Memory B cell (primary cell): ENCODE results near the gene ADH7.
"Not testable (repeated sequence)": the region's sequence is repeated elsewhere in the genome, so short reads cannot be mapped to it uniquely, and the experiment has no call there.

Experiments
- ATAC-seq: fragments of 150-1000 bp; cut with Tn5 transposase; 2 replicates; pipeline ENCODE4 v1.10.0; 2021; ENCODE audit warnings: low read depth, mild to moderate bottlenecking, moderate library complexity
- DNase-seq, 2 donors: peaks; one replicate each; pipeline ENCODE4 v3.0.0; 2022; ENCODE audit warnings: low spot score in 2 of 2
- H3K27ac Mint-ChIP-seq: one replicate; pipeline ENCODE4 v1.8.0; 2022; ENCODE audit warnings: mild to moderate bottlenecking, moderate library complexity, mixed read lengths
- H3K27me3 Mint-ChIP-seq: one replicate; pipeline ENCODE4 v1.8.0; 2022; ENCODE audit warnings: mixed read lengths
- H3K36me3 Mint-ChIP-seq: one replicate; pipeline ENCODE4 v1.8.0; 2022; ENCODE audit warnings: mild to moderate bottlenecking, mixed read lengths
- H3K4me1 Mint-ChIP-seq: one replicate; pipeline ENCODE4 v1.8.0; 2022; ENCODE audit warnings: mixed read lengths
- H3K4me3 Mint-ChIP-seq: one replicate; pipeline ENCODE4 v1.8.0; 2022; ENCODE audit warnings: mild to moderate bottlenecking, moderate library complexity, mixed read lengths
- H3K9me3 Mint-ChIP-seq: one replicate; pipeline ENCODE4 v1.8.0; 2022; ENCODE audit warnings: mixed read lengths

The ADH7 gene

GRCh38 chr4:99447513-99447912, 12.4 kb upstream of the ADH7 start:
- ATAC-seq (no peak), DNase-seq (no peak)
- Mint-ChIP-seq H3K27ac (no peak overlapping the region), H3K4me1 (peaks cover 2% of the 10 kb centered on the region), H3K27me3 (no peaks in the 10 kb centered on the region), H3K9me3 (peaks cover 12% of the 10 kb centered on the region), H3K4me3 (no peak overlapping the region), H3K36me3 (no peaks in the 10 kb centered on the region)

GRCh38 chr4:99447079-99447478, 11.9 kb upstream of the ADH7 start:
- Mint-ChIP-seq H3K36me3 (no peaks in the 10 kb centered on the region), H3K27ac (no peak overlapping the region), H3K4me3 (no peak overlapping the region), H3K9me3 (peaks cover 11% of the 10 kb centered on the region), H3K4me1 (peaks cover 2% of the 10 kb centered on the region), H3K27me3 (peaks cover 1% of the 10 kb centered on the region)
- ATAC-seq = no peak
- no peak for DNase-seq

DNA sequence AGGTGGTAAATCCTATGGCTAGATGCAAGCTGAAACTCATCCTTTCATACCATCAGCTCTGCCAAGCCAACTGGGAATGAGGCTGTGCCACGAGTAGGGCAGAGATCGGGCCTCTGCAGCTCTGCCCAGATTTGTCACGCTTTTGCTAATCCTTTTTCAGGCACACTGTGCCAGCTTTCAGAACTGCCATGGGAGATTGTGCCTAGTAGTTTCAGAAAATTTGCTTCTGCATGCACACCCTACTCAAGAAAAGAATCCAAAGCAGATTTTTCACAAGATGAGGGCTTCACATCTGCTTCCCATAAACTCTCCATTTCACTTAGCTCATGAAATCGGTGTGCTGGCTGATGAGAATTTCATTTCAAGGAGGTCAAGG, 3.3 kb upstream of the ADH7 start:
- DNase-seq (no peak), ATAC-seq (no peak)
- no peaks in the 10 kb centered on the region for H3K4me1 Mint-ChIP-seq
- H3K27ac Mint-ChIP-seq = no peak overlapping the region
- no peaks in the 10 kb centered on the region for H3K36me3 Mint-ChIP-seq
- H3K27me3 Mint-ChIP-seq = peaks cover 9% of the 10 kb centered on the region
- no peak overlapping the region for H3K4me3 Mint-ChIP-seq
- no peaks in the 10 kb centered on the region for H3K9me3 Mint-ChIP-seq

- DNase-seq (no peak), ATAC-seq (no peak)
- Mint-ChIP-seq H3K4me1 (no peaks in the 10 kb centered on the region), H3K36me3 (no peaks in the 10 kb centered on the region), H3K9me3 (no peaks in the 10 kb centered on the region), H3K27me3 (peaks cover 9% of the 10 kb centered on the region), H3K27ac (no peak overlapping the region), H3K4me3 (no peak overlapping the region)
Measured at GRCh38 chr4:99437723-99438404, 2.7 kb upstream of the ADH7 start.

DNA sequence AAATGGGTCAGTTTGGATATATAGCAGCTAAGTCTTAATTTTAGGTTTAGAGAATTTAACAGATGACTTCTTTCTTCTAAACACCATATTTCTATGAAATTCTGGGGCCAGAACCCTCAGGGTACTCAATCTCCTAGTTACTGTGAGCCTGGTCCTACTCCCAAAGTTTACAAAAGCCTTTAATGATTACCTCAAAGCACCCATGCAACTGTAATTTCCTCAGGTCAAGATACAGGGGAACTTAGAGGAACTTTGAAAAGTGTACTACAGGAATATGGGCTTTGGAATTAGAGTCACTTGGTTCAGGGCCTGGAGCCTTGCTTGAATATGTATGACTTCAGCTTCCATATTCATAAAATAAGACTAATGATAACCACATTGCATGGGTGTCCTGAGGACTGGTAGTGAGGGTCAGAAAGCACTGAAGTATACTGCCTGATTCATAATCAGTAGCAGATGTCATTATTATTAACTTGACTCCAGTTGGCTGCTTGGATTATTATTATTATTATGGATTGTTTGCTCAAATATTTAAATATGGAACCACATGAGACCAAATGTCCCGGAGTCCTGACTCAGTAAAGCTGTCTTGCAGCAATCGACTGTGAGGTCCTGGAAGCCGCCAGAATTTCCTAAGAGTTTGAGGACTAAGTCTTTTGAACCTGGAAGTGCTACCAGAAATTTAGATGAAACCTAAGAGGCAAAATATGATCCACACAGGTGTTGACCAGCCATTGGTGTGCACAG, 2.0 kb upstream of the ADH7 start:
- Mint-ChIP-seq H3K4me1 (no peaks in the 10 kb centered on the region), H3K36me3 (no peaks in the 10 kb centered on the region), H3K4me3 (no peak overlapping the region), H3K9me3 (no peaks in the 10 kb centered on the region), H3K27me3 (peaks cover 7% of the 10 kb centered on the region), H3K27ac (no peak overlapping the region)
- ATAC-seq (no peak), DNase-seq (no peak)

- H3K27me3 Mint-ChIP-seq = peaks cover 9% of the 10 kb centered on the region
- H3K9me3 Mint-ChIP-seq = no peaks in the 10 kb centered on the region
- ATAC-seq = no peak
- no peaks in the 10 kb centered on the region for H3K4me1 Mint-ChIP-seq
- DNase-seq = no peak
- H3K36me3 Mint-ChIP-seq = no peaks in the 10 kb centered on the region
- no peak overlapping the region for H3K4me3 Mint-ChIP-seq
- H3K27ac Mint-ChIP-seq = no peak overlapping the region
Measured at GRCh38 chr4:99436462-99436861, 1.3 kb upstream of the ADH7 start.

- no peaks in the 10 kb centered on the region for H3K36me3 Mint-ChIP-seq
- H3K27ac Mint-ChIP-seq = no peak overlapping the region
- peaks cover 6% of the 10 kb centered on the region for H3K27me3 Mint-ChIP-seq
- no peak overlapping the region for H3K4me3 Mint-ChIP-seq
- no peak for DNase-seq
- no peaks in the 10 kb centered on the region for H3K9me3 Mint-ChIP-seq
- no peaks in the 10 kb centered on the region for H3K4me1 Mint-ChIP-seq
- no peak for ATAC-seq
Measured at GRCh38 chr4:99430106-99430505, 5.0 kb downstream of the ADH7 start.

GRCh38 chr4:99417125-99417524, 18.0 kb downstream of the ADH7 start:
- Mint-ChIP-seq H3K27me3 (peaks cover 2% of the 10 kb centered on the region), H3K4me1 (no peaks in the 10 kb centered on the region), H3K27ac (no peak overlapping the region), H3K36me3 (no peaks in the 10 kb centered on the region), H3K9me3 (peaks cover 4% of the 10 kb centered on the region), H3K4me3 (no peak overlapping the region)
- ATAC-seq (no peak), DNase-seq (no peak)

DNA sequence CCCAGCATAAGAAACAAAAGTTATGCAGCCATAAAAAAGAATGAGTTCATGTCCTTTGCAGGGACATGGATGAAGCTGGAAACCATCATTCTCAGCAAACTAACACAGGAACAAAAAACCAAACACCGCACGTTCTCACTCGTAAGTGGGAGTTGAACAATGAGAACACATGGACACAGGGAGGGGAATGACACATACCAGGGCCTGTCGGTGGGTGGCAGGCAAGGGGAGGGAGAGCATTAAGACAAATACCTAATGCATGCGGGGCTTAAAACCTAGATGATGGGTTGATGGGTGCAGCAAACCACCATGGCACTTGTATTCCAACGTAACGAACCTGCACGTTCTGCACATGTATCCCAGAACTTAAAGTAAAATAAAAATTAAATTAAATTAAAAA, 19.4 kb downstream of the ADH7 start:
- not testable (repeated sequence) for H3K9me3 Mint-ChIP-seq, H3K4me1 Mint-ChIP-seq, H3K27me3 Mint-ChIP-seq, DNase-seq, ATAC-seq, H3K27ac Mint-ChIP-seq, H3K4me3 Mint-ChIP-seq, H3K36me3 Mint-ChIP-seq

DNA sequence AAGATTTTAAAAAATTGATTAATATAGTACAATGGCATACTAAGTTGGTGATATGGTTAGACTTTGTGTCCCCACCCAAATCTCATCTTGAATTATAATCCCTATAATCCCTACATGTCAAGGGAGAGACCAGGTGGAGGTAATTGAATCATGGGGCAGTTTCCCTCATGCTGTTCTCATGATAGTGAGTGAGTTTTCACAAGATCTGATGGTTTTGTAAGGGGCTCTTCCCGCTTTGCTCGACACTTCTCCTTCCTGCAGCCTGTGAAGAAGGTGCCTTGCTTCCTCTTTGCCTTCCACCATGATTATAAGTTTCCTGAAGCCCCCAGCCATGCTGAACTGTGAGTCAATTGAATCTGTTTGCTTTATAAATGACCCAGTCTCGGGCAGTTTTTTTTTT, 20.2 kb downstream of the ADH7 start:
- not testable (repeated sequence) for H3K4me3 Mint-ChIP-seq, ATAC-seq, H3K36me3 Mint-ChIP-seq, H3K9me3 Mint-ChIP-seq, DNase-seq, H3K27ac Mint-ChIP-seq, H3K27me3 Mint-ChIP-seq, H3K4me1 Mint-ChIP-seq

- no peak for DNase-seq
- Mint-ChIP-seq H3K27me3 (peaks cover 2% of the 10 kb centered on the region), H3K27ac (no peak overlapping the region), H3K4me3 (no peak overlapping the region), H3K4me1 (no peaks in the 10 kb centered on the region), H3K36me3 (no peaks in the 10 kb centered on the region), H3K9me3 (no peaks in the 10 kb centered on the region)
- no peak for ATAC-seq
Measured at GRCh38 chr4:99414401-99414800, 20.7 kb downstream of the ADH7 start.

DNA sequence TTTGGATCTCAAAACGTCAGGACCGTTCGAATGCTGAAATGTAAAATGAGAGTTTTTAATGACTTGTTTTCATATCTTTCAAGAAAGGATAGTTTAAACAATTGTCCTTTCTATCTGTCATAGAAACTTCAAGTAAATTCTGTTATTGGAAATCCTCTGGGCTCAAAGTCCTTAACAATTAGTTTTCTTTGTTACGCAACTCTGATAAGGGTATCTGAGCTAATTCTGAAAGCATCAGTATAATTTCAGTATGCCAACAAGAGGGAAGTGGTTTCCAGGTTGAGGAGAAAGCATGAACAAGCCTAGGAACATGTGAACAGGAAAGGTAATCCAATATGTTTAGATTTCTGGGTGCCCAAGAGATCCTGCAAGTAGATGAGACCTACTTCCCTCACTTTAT, 22.0 kb downstream of the ADH7 start:
- ATAC-seq = no peak
- no peak for DNase-seq
- no peaks in the 10 kb centered on the region for H3K4me1 Mint-ChIP-seq
- H3K36me3 Mint-ChIP-seq = no peaks in the 10 kb centered on the region
- H3K4me3 Mint-ChIP-seq = no peak overlapping the region
- H3K27ac Mint-ChIP-seq = no peak overlapping the region
- H3K27me3 Mint-ChIP-seq = no peaks in the 10 kb centered on the region
- H3K9me3 Mint-ChIP-seq = no peaks in the 10 kb centered on the region

GRCh38 chr4:99411041-99411440, 24.1 kb downstream of the ADH7 start:
- DNase-seq (no peak), ATAC-seq (no peak)
- H3K4me1 Mint-ChIP-seq = no peaks in the 10 kb centered on the region
- no peaks in the 10 kb centered on the region for H3K27me3 Mint-ChIP-seq
- no peaks in the 10 kb centered on the region for H3K9me3 Mint-ChIP-seq
- H3K36me3 Mint-ChIP-seq = no peaks in the 10 kb centered on the region
- H3K27ac Mint-ChIP-seq = no peak overlapping the region
- H3K4me3 Mint-ChIP-seq = no peak overlapping the region

GRCh38 chr4:99410075-99410474, 25.1 kb downstream of the ADH7 start:
- ATAC-seq (no peak), DNase-seq (no peak)
- Mint-ChIP-seq H3K9me3 (no peaks in the 10 kb centered on the region), H3K4me1 (no peaks in the 10 kb centered on the region), H3K4me3 (no peak overlapping the region), H3K27ac (no peak overlapping the region), H3K36me3 (no peaks in the 10 kb centered on the region), H3K27me3 (no peaks in the 10 kb centered on the region)

DNA sequence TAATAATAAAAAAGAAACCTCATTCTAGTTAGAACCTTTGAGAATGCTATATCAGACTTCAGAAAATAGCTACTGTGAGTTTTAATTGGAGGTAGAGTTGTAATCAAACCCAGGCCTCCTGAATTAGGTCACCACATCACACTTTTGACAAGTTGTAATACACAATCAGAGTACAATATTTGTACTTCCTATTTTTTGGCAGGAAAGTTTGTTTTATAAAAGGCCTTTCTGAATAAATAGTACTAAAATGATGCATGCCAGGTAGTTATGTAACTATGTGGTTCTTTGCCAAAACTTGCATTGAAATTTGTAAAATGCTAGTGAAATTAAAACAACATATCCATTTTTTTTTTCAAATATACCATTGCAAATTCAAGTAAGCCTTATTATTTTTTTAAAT, 26.8 kb downstream of the ADH7 start:
- ATAC-seq (no peak), DNase-seq (no peak)
- Mint-ChIP-seq H3K4me3 (no peak overlapping the region), H3K27ac (no peak overlapping the region), H3K36me3 (no peaks in the 10 kb centered on the region), H3K9me3 (no peaks in the 10 kb centered on the region), H3K4me1 (peaks cover 6% of the 10 kb centered on the region), H3K27me3 (no peaks in the 10 kb centered on the region)
